HepG2 (cell line): Measurements from ENCODE around the gene VPS54. TPM values are rescaled to one million over a fixed set of nuclear protein-coding genes. Genes with fewer than 3 reads are reported as not detected.

ENCODE experiments used
- BORCS8-MEF2B ChIP-seq: sonication (generic); formaldehyde crosslinking; IDR thresholded peaks from 2 replicates; pipeline ENCODE4 v1.8.0; 2022; ENCODE audit warnings: mild to moderate bottlenecking, missing genetic modification reagents
- FOSL1 ChIP-seq: sonication (generic); formaldehyde crosslinking; IDR thresholded peaks from 2 replicates; pipeline ENCODE4 v1.9.0; 2021; ENCODE audit warnings: missing genetic modification reagents, borderline replicate concordance
- FOXC1 ChIP-seq: sonication (generic); formaldehyde crosslinking; IDR thresholded peaks from 2 replicates; pipeline ENCODE4 v1.8.0; 2022; ENCODE audit warnings: mild to moderate bottlenecking, missing genetic modification reagents, borderline replicate concordance
- GTF2F1 ChIP-seq: fragments of 150-350 bp; IDR thresholded peaks from 2 replicates; pipeline ENCODE4 v1.6.1; 2014; ENCODE audit warnings: low read length
- HNF4A ChIP-seq: sonication (generic); formaldehyde crosslinking; IDR thresholded peaks from 2 replicates; pipeline ENCODE4 v1.4.0; 2020; ENCODE audit warnings: missing genetic modification reagents
- HNRNPK ChIP-seq: fragments of 200-400 bp; formaldehyde crosslinking; IDR thresholded peaks from 2 replicates; pipeline ENCODE4 v1.6.1; 2018; ENCODE audit warnings: low read length, low read depth, moderate library complexity, mild to moderate bottlenecking; ENCODE audit not compliant: poor library complexity, severe bottlenecking
- HOXA9 ChIP-seq: sonication (generic); formaldehyde crosslinking; IDR thresholded peaks from 2 replicates; pipeline ENCODE4 v1.8.1; 2022; ENCODE audit warnings: missing genetic modification reagents, mild to moderate bottlenecking, moderate library complexity, borderline replicate concordance
- KDM3A ChIP-seq: IDR thresholded peaks from 2 replicates; pipeline ENCODE4 v1.6.1; 2018; ENCODE audit warnings: low read depth, missing compliant biosample characterization
- LRRFIP1 ChIP-seq: sonication (generic); formaldehyde crosslinking; conservative IDR thresholded peaks from 2 replicates; pipeline ENCODE4 v1.4.0; 2020; ENCODE audit warnings: missing genetic modification reagents
- MAX ChIP-seq: IDR thresholded peaks from 2 replicates; pipeline ENCODE4 v1.6.1; 2012; ENCODE audit warnings: inconsistent platforms
- MXD4 ChIP-seq: IDR thresholded peaks from 2 replicates; pipeline ENCODE4 v1.6.1; 2016; ENCODE audit warnings: mild to moderate bottlenecking, missing biosample characterization, missing genetic modification reagents
- NBN ChIP-seq: fragments of 450-650 bp; conservative IDR thresholded peaks from 2 replicates; pipeline ENCODE4 v1.6.1; 2017
- RNF2 ChIP-seq: fragments of 450-650 bp; conservative IDR thresholded peaks from 2 replicates; pipeline ENCODE4 v1.6.1; 2016; ENCODE audit warnings: low read depth
- ZFP36L1 ChIP-seq: sonication (generic); formaldehyde crosslinking; IDR thresholded peaks from 2 replicates; pipeline ENCODE4 v1.8.0; 2022; ENCODE audit warnings: mild to moderate bottlenecking, missing genetic modification reagents, moderate library complexity
- ZFP90 ChIP-seq: sonication (generic); formaldehyde crosslinking; IDR thresholded peaks from 2 replicates; pipeline ENCODE4 v1.8.0; 2022; ENCODE audit warnings: missing genetic modification reagents, mild to moderate bottlenecking, inconsistent platforms, borderline replicate concordance
- ZNF12 ChIP-seq: sonication (generic); formaldehyde crosslinking; IDR thresholded peaks from 2 replicates; pipeline ENCODE4 v1.5.0; 2020; ENCODE audit warnings: missing genetic modification reagents
- ZNF124 ChIP-seq: sonication (generic); formaldehyde crosslinking; IDR thresholded peaks from 2 replicates; pipeline ENCODE4 v1.4.0; 2020; ENCODE audit warnings: missing genetic modification reagents
- ZNF263 ChIP-seq: sonication (generic); formaldehyde crosslinking; IDR thresholded peaks from 2 replicates; pipeline ENCODE4 v1.4.0; 2020; ENCODE audit warnings: missing genetic modification reagents
- ZNF343 ChIP-seq: sonication (generic); formaldehyde crosslinking; IDR thresholded peaks from 2 replicates; pipeline ENCODE4 v1.4.0; 2020; ENCODE audit warnings: mild to moderate bottlenecking, missing genetic modification reagents
- ZNF510 ChIP-seq: sonication (generic); formaldehyde crosslinking; IDR thresholded peaks from 2 replicates; pipeline ENCODE4 v1.4.0; 2020; ENCODE audit warnings: low read depth, mild to moderate bottlenecking, missing genetic modification reagents
- ZNF574 ChIP-seq: sonication (generic); formaldehyde crosslinking; IDR thresholded peaks from 2 replicates; pipeline ENCODE4 v1.4.0; 2020; ENCODE audit warnings: missing genetic modification reagents
- ZNF670 ChIP-seq: sonication (generic); formaldehyde crosslinking; IDR thresholded peaks from 2 replicates; pipeline ENCODE4 v1.8.0; 2022; ENCODE audit warnings: mild to moderate bottlenecking, missing genetic modification reagents, borderline replicate concordance
- polyA plus RNA-seq, 8 experiments: library from polyadenylated mRNA; depleted of rRNA in 3 of 8; stranded (reverse) in 7 of 8; unstranded in 1 of 8; fragments of >200 nt; fragmentation: Illumina TruSeq in 4 of 8; extraction: Trizol in 4 of 8; gene quantifications; 2 replicates each; pipeline versions ENCODE4 v1.2.1 to v1.2.3, GENCODE V29; 2011 to 2016; ENCODE audit warnings: low read depth in 4 of 8, missing spikeins in 1 of 8, mixed read lengths in 1 of 8; ENCODE audit not compliant: insufficient read depth in 1 of 8
- total RNA-seq, 5 experiments: library from RNA; depleted of rRNA; stranded (reverse); fragments of >200 nt; fragmentation: Illumina TruSeq; extraction: Trizol; gene quantifications; 2 replicates each; pipeline ENCODE4 v1.2.3, GENCODE V29; 2016; ENCODE audit warnings: low read depth in 1 of 5
- TF ChIP-seq, protein P1 (sequence below): IDR thresholded peaks from 2 replicates; pipeline ENCODE4 v1.6.1; 2016; ENCODE audit warnings: control low read depth

VPS54 gene
- total and polyA plus RNA-seq, 2 of the 13 experiments (the other 11 are each of a cell fraction or from before 2014, with no cell fraction given): 64.7 to 77.5 TPM

GRCh38 chr2:64019975-64020528 is 824 bp upstream of the VPS54 start (continued):
- TF ChIP-seq LRRFIP1 (CRISPR knock-in tag): no peak
- TF ChIP-seq NBN: no peak
- no peak for TF ChIP-seq ZFP90
- no peak for TF ChIP-seq KDM3A (CRISPR knock-in tag)
- TF ChIP-seq ZNF12 (CRISPR knock-in tag): no peak
- TF ChIP-seq HNF4A (CRISPR knock-in tag): no peak
- no peak for TF ChIP-seq FOSL1 (CRISPR knock-in tag)
- TF ChIP-seq MXD4 (CRISPR knock-in tag): no peak
- TF ChIP-seq, protein P1, sequence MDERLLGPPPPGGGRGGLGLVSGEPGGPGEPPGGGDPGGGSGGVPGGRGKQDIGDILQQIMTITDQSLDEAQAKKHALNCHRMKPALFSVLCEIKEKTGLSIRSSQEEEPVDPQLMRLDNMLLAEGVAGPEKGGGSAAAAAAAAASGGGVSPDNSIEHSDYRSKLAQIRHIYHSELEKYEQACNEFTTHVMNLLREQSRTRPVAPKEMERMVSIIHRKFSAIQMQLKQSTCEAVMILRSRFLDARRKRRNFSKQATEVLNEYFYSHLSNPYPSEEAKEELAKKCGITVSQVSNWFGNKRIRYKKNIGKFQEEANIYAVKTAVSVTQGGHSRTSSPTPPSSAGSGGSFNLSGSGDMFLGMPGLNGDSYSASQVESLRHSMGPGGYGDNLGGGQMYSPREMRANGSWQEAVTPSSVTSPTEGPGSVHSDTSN (CRISPR knock-in tag): no peak
- TF ChIP-seq FOXC1: no peak
- no peak for TF ChIP-seq GTF2F1
- 0 out of 2 replicates have a peak, but pooled peaks have one; percentile 32 for TF ChIP-seq HOXA9 (CRISPR knock-in tag)
- TF ChIP-seq ZNF510: no peak
- no peak for TF ChIP-seq MAX
- no peak for TF ChIP-seq ZNF670
- TF ChIP-seq ZFP36L1 (CRISPR knock-in tag): no peak
- no peak for TF ChIP-seq BORCS8-MEF2B (CRISPR knock-in tag)
- no peak for TF ChIP-seq ZNF343 (CRISPR knock-in tag)
- TF ChIP-seq ZNF263 (CRISPR knock-in tag): no peak
- no peak for TF ChIP-seq HNRNPK
- no peak for TF ChIP-seq ZNF124 (CRISPR knock-in tag)
- TF ChIP-seq ZNF574 (CRISPR knock-in tag): no peak
- no peak for TF ChIP-seq RNF2
